Measurements from ENCODE around the gene SORCS2. TPM values are rescaled to one million over a fixed set of nuclear protein-coding genes. Genes with fewer than 3 reads are reported as not detected.

SORCS2 gene
- total and polyA plus RNA-seq, 12 donors: 0.67 to 15.5 (median 1.3) TPM

DNA sequence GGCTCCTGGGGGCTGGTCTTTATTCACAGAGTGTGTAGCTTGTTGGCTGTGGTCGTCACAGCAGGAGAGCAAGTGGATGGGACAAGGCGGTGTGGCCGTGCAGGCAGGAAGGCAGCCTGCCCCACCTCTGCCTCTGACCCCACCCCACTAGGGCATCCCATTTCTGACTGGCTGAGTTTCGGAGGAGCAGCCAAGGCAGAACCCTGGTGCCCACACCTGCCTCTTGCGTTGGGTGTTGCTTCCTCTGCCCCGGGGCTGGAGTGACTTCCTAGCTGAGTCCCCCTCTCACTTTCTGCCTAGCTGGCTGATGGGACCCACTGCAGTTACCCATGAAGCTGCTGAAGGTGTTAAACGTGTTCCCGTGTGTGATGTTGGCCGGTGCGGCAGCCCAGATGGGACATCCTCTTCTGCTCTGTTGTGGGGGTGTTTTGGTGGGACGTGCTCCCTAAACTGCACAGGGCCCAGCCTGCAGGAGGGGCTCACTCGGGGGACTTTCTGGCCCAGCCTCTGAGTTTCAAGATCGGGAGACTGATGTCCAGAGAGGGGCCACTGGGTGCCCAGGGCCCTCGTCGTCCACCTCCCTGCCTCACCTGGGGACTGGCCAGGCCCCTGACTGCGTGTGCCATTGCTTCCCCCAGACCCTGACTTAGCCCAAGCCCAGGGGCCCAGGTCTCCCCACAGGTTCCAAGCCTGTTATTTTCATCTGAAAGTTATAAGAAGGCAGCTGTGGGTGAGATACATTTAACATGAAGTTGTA, 140.9 kb downstream of the SORCS2 start:
- TF ChIP-seq POLR2A (IDR thresholded peaks at IDR 0.05): no peak
- TF ChIP-seq, protein P1, sequence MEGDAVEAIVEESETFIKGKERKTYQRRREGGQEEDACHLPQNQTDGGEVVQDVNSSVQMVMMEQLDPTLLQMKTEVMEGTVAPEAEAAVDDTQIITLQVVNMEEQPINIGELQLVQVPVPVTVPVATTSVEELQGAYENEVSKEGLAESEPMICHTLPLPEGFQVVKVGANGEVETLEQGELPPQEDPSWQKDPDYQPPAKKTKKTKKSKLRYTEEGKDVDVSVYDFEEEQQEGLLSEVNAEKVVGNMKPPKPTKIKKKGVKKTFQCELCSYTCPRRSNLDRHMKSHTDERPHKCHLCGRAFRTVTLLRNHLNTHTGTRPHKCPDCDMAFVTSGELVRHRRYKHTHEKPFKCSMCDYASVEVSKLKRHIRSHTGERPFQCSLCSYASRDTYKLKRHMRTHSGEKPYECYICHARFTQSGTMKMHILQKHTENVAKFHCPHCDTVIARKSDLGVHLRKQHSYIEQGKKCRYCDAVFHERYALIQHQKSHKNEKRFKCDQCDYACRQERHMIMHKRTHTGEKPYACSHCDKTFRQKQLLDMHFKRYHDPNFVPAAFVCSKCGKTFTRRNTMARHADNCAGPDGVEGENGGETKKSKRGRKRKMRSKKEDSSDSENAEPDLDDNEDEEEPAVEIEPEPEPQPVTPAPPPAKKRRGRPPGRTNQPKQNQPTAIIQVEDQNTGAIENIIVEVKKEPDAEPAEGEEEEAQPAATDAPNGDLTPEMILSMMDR (IDR thresholded peaks at IDR 0.05): no peak
- DNase-seq: no peak
- no peaks in the 10 kb centered on the region for H3K36me3 ChIP-seq (replicated peaks in 1 of 2)
- intact Hi-C loops (cut with DNase I): loop anchor here (5.0 to 10.0 kb wide), 2 partner anchors 141 to 392 kb away; partner anchors contain the start of gene SORCS2 (in 1 of the 2)
- no peaks in the 10 kb centered on the region for H3K27me3 ChIP-seq
- 67 to 88% (median 83%) methylated on average over 11 to 16 of the region's 16 CpGs for WGBS, 4 donors
- no peaks in the 10 kb centered on the region for H3K4me1 ChIP-seq (replicated peaks in 1 of 2)
- H3K27ac ChIP-seq: peak overlapping the region in 1 of 5 donors; percentile 58
- H3K4me3 ChIP-seq: no peak overlapping the region
- H3K9me3 ChIP-seq (replicated peaks in 1 of 3): no peaks in the 10 kb centered on the region

GRCh38 chr4:7333801-7334421, 141.6 kb downstream of the SORCS2 start:
- DNase-seq: peak in 1 of 7 donors; percentile 33
- intact Hi-C loops (cut with DNase I): loop anchor here (5.0 to 10.0 kb wide), 2 partner anchors 142 to 391 kb away; partner anchors contain the start of gene SORCS2 (in 1 of the 2)
- no peaks in the 10 kb centered on the region for H3K36me3 ChIP-seq (replicated peaks in 1 of 2)
- H3K4me3 ChIP-seq: no peak overlapping the region
- H3K9me3 ChIP-seq (replicated peaks in 1 of 3): no peaks in the 10 kb centered on the region
- no peaks in the 10 kb centered on the region for H3K4me1 ChIP-seq (replicated peaks in 1 of 2)
- peak overlapping the region in 1 of 5 donors; percentile 40 for H3K27ac ChIP-seq
- WGBS, 4 donors: 79 to 87% (median 84%) methylated on average over 10 to 16 of the region's 16 CpGs
- TF ChIP-seq, protein P1 (IDR thresholded peaks at IDR 0.05): peak in 2 of 6 experiments; percentile 24 to 25
- no peak for TF ChIP-seq POLR2A (IDR thresholded peaks at IDR 0.05)
- H3K27me3 ChIP-seq: no peaks in the 10 kb centered on the region

DNA sequence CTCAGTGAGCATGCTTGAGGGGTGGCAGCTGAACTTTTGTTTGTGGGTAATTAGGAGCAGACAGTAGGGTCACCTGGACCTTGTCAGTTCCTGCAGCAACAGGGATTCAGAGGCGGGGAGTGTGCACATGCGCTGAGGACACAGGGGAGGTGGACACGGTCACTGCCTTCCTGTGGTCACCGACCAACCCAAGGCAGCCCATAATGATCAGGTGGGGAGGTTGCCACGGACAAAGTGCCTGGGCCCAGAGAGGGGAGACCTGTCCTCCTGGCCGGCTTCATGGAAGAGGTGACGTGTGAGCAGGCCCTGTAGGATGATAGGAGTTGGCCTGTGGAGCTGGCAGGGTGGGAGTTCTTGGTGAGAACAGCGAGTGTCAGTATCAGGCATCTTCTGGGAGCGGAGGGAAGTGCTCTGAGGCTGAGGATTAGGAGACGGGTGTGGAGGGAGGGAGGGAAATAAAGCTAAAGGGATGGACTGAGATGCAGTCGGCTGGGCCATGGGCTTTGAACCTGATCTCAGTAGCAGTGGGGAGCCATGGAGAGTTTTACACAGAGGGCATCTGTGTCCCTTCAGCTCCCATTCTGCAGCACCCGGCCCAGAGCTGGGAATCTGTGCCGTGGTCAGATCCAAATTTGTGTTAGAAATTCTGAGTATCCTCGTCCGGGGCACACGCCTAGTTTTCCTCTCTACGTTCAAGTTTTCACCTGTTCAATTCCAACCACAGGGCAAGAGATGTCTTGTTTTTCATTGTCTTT, 142.4 kb downstream of the SORCS2 start:
- Histone ChIP-seq H3K4me3 (no peak overlapping the region), H3K27me3 (no peaks in the 10 kb centered on the region), H3K4me1 (replicated peaks in 1 of 2) (no peaks in the 10 kb centered on the region), H3K27ac (peak overlapping the region in 1 of 5 donors; percentile 40), H3K9me3 (replicated peaks in 1 of 3) (no peaks in the 10 kb centered on the region), H3K36me3 (replicated peaks in 1 of 2) (no peaks in the 10 kb centered on the region)
- intact Hi-C loops (cut with DNase I): loop anchor here (5.0 to 10.0 kb wide), 2 partner anchors 142 to 390 kb away; partner anchors contain the start of gene SORCS2 (in 1 of the 2)
- no peak for DNase-seq
- 87 to 90% (median 89%) methylated on average over 17 of the region's 17 CpGs for WGBS, 4 donors
- TF ChIP-seq, protein P1 (IDR thresholded peaks at IDR 0.05): no peak
- no peak for TF ChIP-seq POLR2A (IDR thresholded peaks at IDR 0.05)
